H1 (cell line): ENCODE results near the gene TM4SF18. TPM values are rescaled to one million over a fixed set of nuclear protein-coding genes. Genes with fewer than 3 reads are reported as not detected.

Experiments
- HDAC6 ChIP-seq: IDR thresholded peaks from one replicate; pipeline ENCODE4 v1.7.1; 2012; ENCODE audit warnings: low read depth, mild to moderate bottlenecking, inconsistent platforms, low read length, moderate library complexity
- PHF8 ChIP-seq: fragments of 200-600 bp; sonication (generic); conservative IDR thresholded peaks from 2 replicates; pipeline ENCODE4 v1.7.1; 2012; ENCODE audit warnings: low read depth, mild to moderate bottlenecking, inconsistent platforms, low read length, moderate library complexity
- TAF1 ChIP-seq: IDR thresholded peaks from 2 replicates; pipeline ENCODE4 v1.6.1; 2011; ENCODE audit warnings: mild to moderate bottlenecking, low read depth, low read length
- polyA plus RNA-seq, 7 experiments: library from polyadenylated mRNA; depleted of rRNA in 3 of 7; stranded (reverse) in 5 of 7; unstranded in 2 of 7; fragments of >200 nt in 5 of 7; fragments of 200-250 nt in 2 of 7; gene quantifications; 1 replicate in 5 of 7; 2 replicates in 1 of 7; 4 replicates in 1 of 7; pipeline versions ENCODE4 v1.2.1 to v1.2.3, GENCODE V29; 2011 to 2013; ENCODE audit warnings: missing spikeins in 2 of 7, mixed read lengths in 2 of 7
- total RNA-seq: library from RNA; stranded (reverse); fragmentation: NEBNext Ultra II Directional; extraction: Animal tissue kit (Norgen Biotek cat#: 25700); gene quantifications from 2 replicates; pipeline ENCODE4 v1.2.1, GENCODE V29; 2021
- TF ChIP-seq, protein P1 (sequence below), 3 experiments: IDR thresholded peaks; 1 replicate in 2 of 3; 2 replicates in 1 of 3; pipeline versions ENCODE4 v1.5.1 to v1.6.1; 2011; ENCODE audit warnings: low read length in 3 of 3, mild to moderate bottlenecking in 3 of 3, inconsistent platforms in 2 of 3, low read depth in 1 of 3, moderate library complexity in 1 of 3; ENCODE audit not compliant: insufficient read depth in 1 of 3; ENCODE audit errors: control extremely low read depth in 1 of 3

TM4SF18 gene
- total and polyA plus RNA-seq, 2 of the 8 experiments (the other 6 are each of a cell fraction or from before 2014, with no cell fraction given): 2.9 to 13.6 TPM

DNA sequence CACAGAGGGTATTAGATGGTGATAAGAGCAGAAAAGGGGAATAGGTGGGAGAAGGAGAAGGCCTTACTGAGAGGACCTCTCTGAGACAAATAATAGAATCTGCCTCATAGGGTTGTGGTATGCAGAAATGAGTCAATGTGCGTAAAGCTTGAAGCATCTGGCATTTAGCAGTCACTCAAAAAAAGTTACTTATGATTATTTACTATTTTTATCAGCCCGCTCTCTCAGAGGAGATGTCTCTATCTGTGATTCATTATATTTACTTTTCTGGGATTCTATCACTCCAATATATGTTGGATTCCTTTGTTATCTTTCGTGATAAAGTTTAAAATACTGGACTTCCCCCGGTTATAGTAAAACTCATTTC is 48.6 kb upstream of the TM4SF18 start (continued):
- TF ChIP-seq, protein P1, sequence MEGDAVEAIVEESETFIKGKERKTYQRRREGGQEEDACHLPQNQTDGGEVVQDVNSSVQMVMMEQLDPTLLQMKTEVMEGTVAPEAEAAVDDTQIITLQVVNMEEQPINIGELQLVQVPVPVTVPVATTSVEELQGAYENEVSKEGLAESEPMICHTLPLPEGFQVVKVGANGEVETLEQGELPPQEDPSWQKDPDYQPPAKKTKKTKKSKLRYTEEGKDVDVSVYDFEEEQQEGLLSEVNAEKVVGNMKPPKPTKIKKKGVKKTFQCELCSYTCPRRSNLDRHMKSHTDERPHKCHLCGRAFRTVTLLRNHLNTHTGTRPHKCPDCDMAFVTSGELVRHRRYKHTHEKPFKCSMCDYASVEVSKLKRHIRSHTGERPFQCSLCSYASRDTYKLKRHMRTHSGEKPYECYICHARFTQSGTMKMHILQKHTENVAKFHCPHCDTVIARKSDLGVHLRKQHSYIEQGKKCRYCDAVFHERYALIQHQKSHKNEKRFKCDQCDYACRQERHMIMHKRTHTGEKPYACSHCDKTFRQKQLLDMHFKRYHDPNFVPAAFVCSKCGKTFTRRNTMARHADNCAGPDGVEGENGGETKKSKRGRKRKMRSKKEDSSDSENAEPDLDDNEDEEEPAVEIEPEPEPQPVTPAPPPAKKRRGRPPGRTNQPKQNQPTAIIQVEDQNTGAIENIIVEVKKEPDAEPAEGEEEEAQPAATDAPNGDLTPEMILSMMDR (IDR thresholded peaks at IDR 0.05; ENCODE audit: control extremely low read depth in 1 of 3, insufficient read depth in 1 of 3, low read depth in 1 of 3, low read length in 3 of 3): no peak
- TF ChIP-seq PHF8: no peak
- no peak for TF ChIP-seq TAF1
- no peak for TF ChIP-seq HDAC6
